C4-2B (cell line): Measurements from ENCODE around the gene UBALD1.

Source experiments
- CTCF ChIP-seq: fragments of 450-650 bp; conservative IDR thresholded peaks from 2 replicates; pipeline ENCODE4 v1.5.1; 2017; ENCODE audit warnings: mild to moderate bottlenecking
- ZFX ChIP-seq: fragments of 450-650 bp; IDR thresholded peaks from 2 replicates; pipeline ENCODE4 v1.6.1; 2017

- TF ChIP-seq CTCF (no peak), ZFX (no peak)
Measured at GRCh38 chr16:4647644-4647980, 32.9 kb upstream of the UBALD1 start.
